HG03378 (cell line): ENCODE data around the gene GNAZ.

Experiments used
- ATAC-seq: cut with Tn5 transposase; IDR thresholded peaks from one replicate; pipeline ENCODE4 v1.9.1; 2021; ENCODE audit warnings: mild to moderate bottlenecking, moderate library complexity; ENCODE audit not compliant: unreplicated experiment

Gene GNAZ

DNA sequence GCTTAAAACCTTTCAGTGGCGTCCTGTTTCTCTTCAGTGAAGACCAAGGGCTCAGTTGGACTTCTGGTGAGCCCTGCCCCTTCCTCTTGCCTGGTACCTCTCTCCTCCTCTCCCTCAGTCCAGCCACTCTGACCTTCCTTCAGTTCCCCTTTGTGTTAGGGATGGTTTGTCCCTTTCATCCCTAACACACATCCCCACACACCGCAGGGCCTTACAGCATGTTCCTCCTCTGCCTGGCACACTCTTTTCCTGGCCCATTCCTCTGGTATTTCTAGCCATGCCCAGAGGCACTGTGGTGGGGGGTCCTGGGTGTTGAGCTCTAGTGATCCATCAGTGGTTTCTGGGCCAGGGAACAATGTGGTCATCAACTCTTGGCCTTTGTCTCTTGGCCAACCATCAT lies 21.4 kb downstream of the GNAZ start:
- no peak for ATAC-seq

- no peak for ATAC-seq
These were observed 22.1 kb downstream of the GNAZ start for GRCh38 chr22:23092217-23092955.

GRCh38 chr22:23093051-23093788 lies 22.9 kb downstream of the GNAZ start:
- no peak for ATAC-seq

GRCh38 chr22:23094260-23094659 lies 23.9 kb downstream of the GNAZ start:
- no peak for ATAC-seq

DNA sequence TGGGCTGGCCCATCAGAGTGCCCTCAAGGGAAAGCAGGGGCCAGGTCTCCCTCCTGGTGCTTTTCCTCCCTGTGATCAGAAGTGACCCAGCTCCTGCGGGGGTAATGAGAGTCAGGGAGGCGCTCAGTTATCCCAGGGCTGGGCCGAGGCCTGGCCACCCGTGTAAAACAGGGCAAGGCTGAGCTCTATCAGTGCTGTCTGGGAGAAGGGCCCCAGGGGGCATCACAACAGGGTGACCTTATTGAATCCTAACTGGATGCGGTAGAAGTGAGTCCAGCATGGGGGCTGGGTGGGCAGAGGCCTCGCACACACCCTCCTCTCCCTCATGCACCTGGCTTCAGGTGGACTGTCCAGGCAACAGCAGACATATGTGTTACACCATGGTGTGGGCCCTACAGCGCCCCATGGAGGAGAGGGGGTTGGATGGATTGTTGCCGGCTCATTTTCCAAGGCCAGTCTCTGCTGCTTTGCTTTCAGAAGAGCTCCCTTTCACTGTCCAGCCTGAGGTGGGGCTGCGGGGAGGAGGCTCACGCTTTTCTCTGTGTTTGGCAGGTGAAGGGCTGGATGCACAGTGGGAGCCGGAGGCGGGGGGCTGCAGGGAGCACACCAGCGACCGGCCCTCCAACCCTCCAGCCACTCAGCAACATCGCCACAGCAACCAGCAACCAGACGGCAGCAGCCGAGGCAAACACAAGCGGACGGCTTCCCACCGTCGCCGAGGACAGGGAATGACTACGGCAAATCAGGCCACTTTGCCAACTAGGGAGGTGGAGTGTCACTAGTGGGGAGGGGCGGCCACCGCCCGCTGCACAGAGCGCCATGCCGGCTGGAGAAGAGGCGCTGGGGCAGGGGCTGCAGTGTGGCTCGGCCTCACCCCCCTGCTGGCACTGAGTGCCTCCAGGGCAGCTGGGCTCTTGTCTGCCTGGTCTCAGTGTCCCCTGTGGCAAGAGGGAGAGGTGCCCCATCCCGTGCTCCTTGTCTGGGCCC lies 24.7 kb downstream of the GNAZ start:
- no peak for ATAC-seq

DNA sequence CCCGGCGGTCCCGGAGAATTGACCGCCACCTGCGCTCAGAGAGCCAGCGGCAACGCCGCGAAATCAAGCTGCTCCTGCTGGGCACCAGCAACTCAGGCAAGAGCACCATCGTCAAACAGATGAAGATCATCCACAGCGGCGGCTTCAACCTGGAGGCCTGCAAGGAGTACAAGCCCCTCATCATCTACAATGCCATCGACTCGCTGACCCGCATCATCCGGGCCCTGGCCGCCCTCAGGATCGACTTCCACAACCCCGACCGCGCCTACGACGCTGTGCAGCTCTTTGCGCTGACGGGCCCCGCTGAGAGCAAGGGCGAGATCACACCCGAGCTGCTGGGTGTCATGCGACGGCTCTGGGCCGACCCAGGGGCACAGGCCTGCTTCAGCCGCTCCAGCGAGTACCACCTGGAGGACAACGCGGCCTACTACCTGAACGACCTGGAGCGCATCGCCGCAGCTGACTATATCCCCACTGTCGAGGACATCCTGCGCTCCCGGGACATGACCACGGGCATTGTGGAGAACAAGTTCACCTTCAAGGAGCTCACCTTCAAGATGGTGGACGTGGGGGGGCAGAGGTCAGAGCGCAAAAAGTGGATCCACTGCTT lies 25.5 kb downstream of the GNAZ start:
- no peak for ATAC-seq

DNA sequence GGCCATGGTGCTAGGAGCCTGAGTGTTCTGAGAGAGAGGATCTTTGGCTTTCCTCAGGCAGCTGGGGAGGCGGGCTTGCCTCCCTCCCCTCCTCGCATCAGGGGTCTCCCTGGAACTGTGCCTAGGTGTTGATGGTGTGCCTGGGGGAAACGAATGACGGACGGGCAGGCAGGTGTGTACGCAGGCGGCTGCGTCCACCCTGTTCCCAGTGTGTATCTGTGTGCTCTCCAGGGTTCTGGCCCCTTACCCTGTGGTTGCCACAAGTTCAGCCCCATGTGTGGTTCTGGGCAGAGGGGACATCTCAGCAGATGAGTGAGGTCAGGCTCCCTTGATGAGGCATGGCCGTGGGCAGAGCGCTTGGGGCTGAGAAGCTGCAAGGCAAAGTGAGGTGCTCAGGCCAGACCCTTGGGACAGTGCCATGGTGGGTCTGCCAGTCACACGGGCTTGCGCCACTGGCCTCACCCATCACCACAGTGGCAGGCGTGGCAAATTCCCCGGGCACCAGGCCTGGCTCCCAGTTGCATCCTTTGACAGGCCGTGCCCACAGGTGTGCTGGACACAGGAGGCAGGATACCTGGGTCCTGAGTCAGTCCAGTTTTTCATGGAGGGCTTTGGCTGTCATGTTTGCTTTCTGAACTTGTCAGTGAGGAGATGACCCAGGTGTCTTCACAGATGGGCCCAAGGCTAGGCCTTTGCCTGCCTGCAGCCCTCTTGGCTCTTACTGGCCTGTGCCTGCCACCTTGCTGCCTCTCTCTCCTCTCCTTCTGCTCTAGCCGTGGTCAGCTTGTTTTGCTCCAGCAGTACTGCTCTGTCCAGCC lies 27.3 kb downstream of the GNAZ start:
- no peak for ATAC-seq

DNA sequence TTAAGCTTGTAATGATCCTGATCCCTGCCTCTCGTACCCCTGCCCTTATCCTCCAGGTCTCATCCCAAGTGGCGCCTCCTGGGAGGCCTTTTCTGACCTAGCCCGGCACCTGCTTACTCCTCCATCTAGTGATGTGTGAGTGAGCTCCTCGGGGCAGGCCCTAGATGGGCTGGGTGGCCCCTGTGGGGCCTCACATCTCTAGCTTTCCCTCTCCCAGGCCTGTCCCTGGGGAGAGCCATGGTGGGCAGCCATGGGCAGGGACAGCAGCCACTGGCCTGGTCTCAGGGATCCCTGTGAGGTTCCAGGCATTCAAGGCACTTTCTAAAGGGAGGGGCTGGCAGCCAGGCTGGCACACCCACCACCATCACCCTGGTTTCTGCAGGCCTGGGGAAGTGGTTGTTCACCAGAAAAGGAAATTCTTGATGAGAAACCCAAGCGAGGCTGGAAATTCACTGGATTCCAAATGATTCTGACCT lies 27.9 kb downstream of the GNAZ start:
- ATAC-seq = no peak

- ATAC-seq = no peak
These were observed 28.6 kb downstream of the GNAZ start for GRCh38 chr22:23098718-23099530.

- no peak for ATAC-seq
These were observed 29.1 kb downstream of the GNAZ start for GRCh38 chr22:23099531-23099804.

- ATAC-seq = no peak
These were observed 29.9 kb downstream of the GNAZ start for GRCh38 chr22:23100124-23100801.

DNA sequence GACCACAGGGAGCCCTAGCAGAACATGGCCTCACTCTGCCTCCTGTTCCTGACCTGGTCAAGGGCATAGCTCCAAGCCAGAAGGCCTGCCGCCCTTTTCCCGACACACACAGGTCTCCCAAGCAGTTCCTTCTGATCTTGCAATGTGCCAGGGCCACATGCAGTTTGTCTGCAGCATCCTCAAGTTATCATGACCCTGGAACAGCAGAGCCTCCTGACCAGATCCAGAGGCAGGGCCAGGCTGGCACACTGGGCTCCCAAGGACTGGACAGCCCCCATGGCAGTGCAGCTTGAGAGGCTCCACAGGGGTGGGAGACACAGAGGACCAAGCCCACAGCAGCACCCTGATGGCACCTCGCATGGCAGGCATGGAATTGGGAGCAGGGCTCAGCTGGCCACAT lies 31.2 kb downstream of the GNAZ start:
- ATAC-seq = no peak

DNA sequence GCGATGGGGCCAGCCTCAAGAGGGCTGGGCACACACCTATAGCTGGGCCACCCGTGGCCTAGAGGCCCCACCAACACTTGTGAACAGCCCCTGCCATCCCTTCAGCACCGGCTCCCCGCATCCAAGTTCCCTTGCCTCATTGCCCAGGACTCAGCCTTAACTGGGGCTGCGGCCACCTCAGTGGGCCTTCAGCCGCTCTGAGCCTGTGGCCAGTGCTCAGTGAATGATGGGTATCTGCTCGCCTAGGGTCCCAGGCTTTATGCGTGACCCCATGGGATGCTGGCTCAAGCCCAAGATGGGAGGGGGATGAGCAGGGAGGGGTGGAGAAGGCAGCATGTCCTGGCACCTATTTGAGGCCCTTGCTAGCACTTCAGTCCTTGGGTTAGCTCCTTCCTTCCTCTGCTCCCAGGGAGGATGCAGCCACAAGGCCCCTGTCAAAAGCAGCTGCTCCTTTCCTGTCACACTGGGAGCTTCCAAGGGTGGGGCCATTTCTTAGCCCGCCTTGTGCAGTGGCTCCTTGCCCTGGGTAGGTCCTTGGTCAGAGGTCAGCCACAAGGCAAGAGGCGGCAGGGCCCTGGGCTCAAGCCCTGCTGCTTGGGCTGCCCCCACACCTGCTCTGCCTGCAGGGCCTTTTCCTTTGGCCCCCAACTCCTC lies 31.8 kb downstream of the GNAZ start:
- no peak for ATAC-seq

GRCh38 chr22:23102776-23103175 lies 32.5 kb downstream of the GNAZ start:
- no peak for ATAC-seq

DNA sequence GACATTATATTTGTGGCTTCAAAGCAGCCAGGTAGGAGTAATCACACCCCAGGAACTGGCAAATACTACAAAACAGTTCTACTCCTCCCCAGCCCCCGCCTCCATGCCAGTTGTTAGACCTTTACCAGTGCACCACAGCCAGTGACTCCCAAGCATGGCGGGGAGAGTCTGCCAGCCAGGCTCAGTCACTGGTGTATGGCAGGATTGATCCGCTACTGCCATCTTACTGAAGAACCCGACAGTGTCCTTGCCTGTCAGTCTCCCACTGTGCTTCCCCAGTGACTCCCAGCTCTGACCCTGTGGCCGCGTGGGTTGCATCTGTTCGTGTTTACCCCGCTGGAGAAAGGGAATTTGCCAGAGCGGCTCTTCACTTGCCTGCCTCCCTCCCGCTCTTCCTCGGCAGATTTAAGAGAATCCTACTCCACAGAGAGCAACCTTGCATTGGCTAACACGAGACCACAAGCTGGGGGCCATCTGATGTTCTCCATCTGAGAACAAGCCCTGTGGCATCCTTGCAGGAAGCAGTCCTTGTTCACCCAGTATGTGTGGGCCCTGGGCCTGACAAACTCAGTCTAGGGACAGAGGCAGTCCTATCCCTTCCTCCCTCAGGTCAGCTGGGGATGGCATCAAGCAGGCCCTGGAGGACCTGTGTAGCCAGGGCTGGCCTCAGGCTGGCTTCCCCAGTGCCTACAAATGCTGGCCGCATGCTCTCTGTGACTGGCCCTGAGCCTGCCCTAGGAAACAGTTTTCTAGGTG lies 33.1 kb downstream of the GNAZ start:
- ATAC-seq = no peak

GRCh38 chr22:23104187-23104971 lies 34.1 kb downstream of the GNAZ start:
- no peak for ATAC-seq

DNA sequence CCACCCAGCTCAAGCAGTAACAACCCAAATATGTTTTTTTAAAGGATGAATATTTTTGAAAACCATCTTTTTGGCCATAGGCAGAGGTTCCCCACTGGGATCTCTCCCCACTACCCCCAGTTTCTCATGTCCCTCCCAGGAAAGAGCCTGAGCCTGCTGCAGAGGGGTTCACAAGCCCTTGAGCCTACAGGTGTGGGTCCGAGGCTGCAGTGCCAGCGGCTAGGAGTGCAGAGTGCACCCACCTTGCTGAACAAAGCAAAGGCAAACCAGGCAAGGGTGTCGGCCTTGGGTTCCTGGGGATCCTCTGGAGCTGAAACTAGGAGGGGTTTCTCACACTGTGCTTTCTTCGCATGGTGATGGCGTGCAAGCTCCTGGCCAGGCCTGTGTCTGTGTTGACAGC lies 35.0 kb downstream of the GNAZ start:
- no peak for ATAC-seq
